Activated CD8-positive, alpha-beta T cell treated with anti-CD3 and anti-CD28 coated beads for 36 hours (primary cell): ENCODE data around the gene TULP1. TPM values are rescaled to one million over a fixed set of nuclear protein-coding genes. Genes with fewer than 3 reads are reported as not detected.
"Not testable (repeated sequence)": the region's sequence is repeated elsewhere in the genome, so short reads cannot be mapped to it uniquely, and the experiment has no call there.

Experiments
- ATAC-seq: fragments of 200-7000 bp; cut with Tn5 transposase; one replicate; pipeline ENCODE4 v1.10.0; 2021; ENCODE audit warnings: mild to moderate bottlenecking, moderate library complexity
- CTCF ChIA-PET: fragments of 350-600 bp; sonication (Branson Sonifier 250); formaldehyde crosslinking; loops from one replicate; lab custom pipeline; 2021; ENCODE audit warnings: antibody characterized with exemption; lab: Charles Lee
- POLR2A ChIA-PET: fragments of 350-600 bp; sonication (Branson Sonifier 250); formaldehyde crosslinking; loops from one replicate; lab custom pipeline; 2021; ENCODE audit warnings: antibody characterized with exemption; lab: Charles Lee
- DNase-seq: peaks from one replicate; pipeline ENCODE4 v3.0.0-alpha.2; 2020
- H3K27ac Mint-ChIP-seq: one replicate; pipeline ENCODE4 v1.8.0; 2021; ENCODE audit warnings: mild to moderate bottlenecking, mixed read lengths
- H3K27me3 Mint-ChIP-seq: one replicate; pipeline ENCODE4 v1.8.0; 2021; ENCODE audit warnings: mixed read lengths
- H3K36me3 Mint-ChIP-seq: one replicate; pipeline ENCODE4 v1.8.0; 2021; ENCODE audit warnings: low read depth, mixed read lengths
- H3K4me1 Mint-ChIP-seq: one replicate; pipeline ENCODE4 v1.8.0; 2021; ENCODE audit warnings: low read depth, mixed read lengths
- H3K4me3 Mint-ChIP-seq: one replicate; pipeline ENCODE4 v1.8.0; 2021; ENCODE audit warnings: mild to moderate bottlenecking, moderate library complexity, mixed read lengths
- H3K9me3 Mint-ChIP-seq: one replicate; pipeline ENCODE4 v1.8.0; 2021; ENCODE audit warnings: mixed read lengths
- CTCF ChIP-seq: fragments of 200-600 bp; IDR thresholded peaks from one replicate; pipeline ENCODE4 v1.8.0; 2022; ENCODE audit warnings: antibody characterized with exemption, mild to moderate bottlenecking
- intact Hi-C: fragments of 100-400 bp; cut with micrococcal nuclease; formaldehyde crosslinking; loops from one replicate; pipeline ENCODE4 v1.10.0; 2022
- total RNA-seq, 2 experiments: library from RNA; stranded (reverse); gene quantifications; one replicate each; pipeline ENCODE4 v1.2.3, GENCODE V29; 2021

The TULP1 gene
- total RNA-seq, 2 experiments from 2014 or later: not detected

GRCh38 chr6:35518566-35519312, 6.0 kb upstream of the TULP1 start:
- Mint-ChIP-seq H3K36me3 (no peaks in the 10 kb centered on the region), H3K27ac (no peak overlapping the region), H3K9me3 (no peaks in the 10 kb centered on the region), H3K27me3 (no peaks in the 10 kb centered on the region), H3K4me3 (no peak overlapping the region), H3K4me1 (peaks cover 9% of the 10 kb centered on the region)
- ChIA-PET CTCF (interaction anchor here (6.7 kb wide), 1 partner anchor 34 kb away, joined by 91 read pairs; no protein-coding TSS in a partner anchor), POLR2A (no interaction called here)
- no peak for DNase-seq
- intact Hi-C loops: no loop called here
- no peak for ATAC-seq
- TF ChIP-seq CTCF: no peak

GRCh38 chr6:35517978-35518377, 5.3 kb upstream of the TULP1 start:
- DNase-seq, POLR2A ChIA-PET, H3K27ac Mint-ChIP-seq, H3K36me3 Mint-ChIP-seq, H3K9me3 Mint-ChIP-seq, intact Hi-C loops, ATAC-seq, H3K4me1 Mint-ChIP-seq, H3K4me3 Mint-ChIP-seq, H3K27me3 Mint-ChIP-seq: not testable (repeated sequence)
- CTCF ChIA-PET: interaction anchor here (6.7 kb wide), 1 partner anchor 34 kb away, joined by 91 read pairs; no protein-coding TSS in a partner anchor

GRCh38 chr6:35516712-35517111, 4.0 kb upstream of the TULP1 start:
- ATAC-seq (no peak), DNase-seq (no peak)
- Mint-ChIP-seq H3K36me3 (no peaks in the 10 kb centered on the region), H3K4me3 (no peak overlapping the region), H3K27me3 (no peaks in the 10 kb centered on the region), H3K27ac (no peak overlapping the region), H3K9me3 (no peaks in the 10 kb centered on the region), H3K4me1 (no peaks in the 10 kb centered on the region)
- no peak for TF ChIP-seq CTCF
- CTCF ChIA-PET: interaction anchor here (0.8 to 2.4 kb wide), 3 partner anchors 36 to 221 kb away, joined by 3 to 8 read pairs (median 8); partner anchors contain the start of gene ARMC12
- POLR2A ChIA-PET: interaction anchor here (0.6 to 0.8 kb wide), 2 partner anchors 27 to 210 kb away, joined by 3 read pairs; no protein-coding TSS in a partner anchor
- intact Hi-C loops: no loop called here

DNA sequence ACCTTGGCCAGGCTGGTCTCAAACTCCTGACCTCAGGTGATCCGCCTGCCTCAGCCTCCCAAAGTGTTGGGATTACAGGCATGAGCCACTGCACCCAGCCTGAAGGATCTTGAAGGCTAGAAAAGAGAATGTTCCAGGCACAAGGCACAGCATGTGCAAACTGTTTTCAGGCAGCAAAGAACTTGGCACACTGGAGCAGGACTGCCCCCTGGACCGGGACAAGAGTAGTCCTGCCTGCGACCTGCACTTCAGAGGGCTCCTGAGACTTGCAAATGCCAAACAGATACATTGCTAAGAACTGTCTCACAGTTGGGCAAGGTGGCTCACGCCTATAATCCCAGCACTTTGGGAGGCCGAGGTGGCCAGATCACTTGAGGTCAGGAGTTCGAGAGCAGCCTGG, 3.2 kb upstream of the TULP1 start:
- H3K4me3 Mint-ChIP-seq, ATAC-seq, H3K27ac Mint-ChIP-seq, DNase-seq, H3K27me3 Mint-ChIP-seq, intact Hi-C loops, H3K9me3 Mint-ChIP-seq, H3K4me1 Mint-ChIP-seq, H3K36me3 Mint-ChIP-seq: not testable (repeated sequence)
- ChIA-PET CTCF (interaction anchor here (2.4 kb wide), 1 partner anchor 221 kb away, joined by 8 read pairs; the partner anchor contains the start of gene ARMC12), POLR2A (interaction anchor here (0.8 kb wide), 1 partner anchor 211 kb away, joined by 3 read pairs; no protein-coding TSS in a partner anchor)

DNA sequence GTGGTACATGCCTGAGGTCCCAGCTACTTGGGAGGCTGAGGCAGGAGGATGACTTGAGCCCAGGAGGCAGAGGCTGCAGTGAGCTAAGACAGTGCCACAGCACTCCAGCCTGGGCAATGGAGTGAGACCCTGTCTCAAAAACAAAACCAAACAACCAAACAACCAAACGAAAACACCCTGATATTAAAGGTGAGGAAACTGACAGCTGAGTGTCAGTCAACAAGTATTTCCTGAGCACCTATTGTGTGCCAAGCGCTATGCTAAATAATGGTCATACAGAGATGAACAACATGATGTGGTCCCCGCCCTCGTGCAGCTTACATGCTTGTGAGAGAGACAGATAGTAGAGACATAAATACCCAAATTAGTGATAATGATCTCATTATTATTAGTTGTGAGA, 1.9 kb upstream of the TULP1 start:
- CTCF ChIA-PET: interaction anchor here (1.3 kb wide), 1 partner anchor 8 kb away, joined by 9 read pairs; no protein-coding TSS in a partner anchor

More for the DNA sequence above, 1.9 kb upstream of the TULP1 start:
- POLR2A ChIA-PET: interaction anchor here (0.6 kb wide), 1 partner anchor 474 kb away, joined by 3 read pairs; no protein-coding TSS in a partner anchor
- Mint-ChIP-seq H3K4me3 (no peak overlapping the region), H3K27me3 (peaks cover 3% of the 10 kb centered on the region), H3K4me1 (peaks cover 3% of the 10 kb centered on the region), H3K27ac (no peak overlapping the region), H3K36me3 (no peaks in the 10 kb centered on the region), H3K9me3 (no peaks in the 10 kb centered on the region)
- intact Hi-C loops: no loop called here
- no peak for DNase-seq
- TF ChIP-seq CTCF: no peak
- no peak for ATAC-seq
